ENCODE results near the gene CIZ1. TPM values are rescaled to one million over a fixed set of nuclear protein-coding genes. Genes with fewer than 3 reads are reported as not detected.
"Not testable (repeated sequence)": the region's sequence is repeated elsewhere in the genome, so short reads cannot be mapped to it uniquely, and the experiment has no call there.

CIZ1 gene
- polyA plus RNA-seq, 4 donors, result 44.5 to 88.1 (median 47.8) TPM

DNA sequence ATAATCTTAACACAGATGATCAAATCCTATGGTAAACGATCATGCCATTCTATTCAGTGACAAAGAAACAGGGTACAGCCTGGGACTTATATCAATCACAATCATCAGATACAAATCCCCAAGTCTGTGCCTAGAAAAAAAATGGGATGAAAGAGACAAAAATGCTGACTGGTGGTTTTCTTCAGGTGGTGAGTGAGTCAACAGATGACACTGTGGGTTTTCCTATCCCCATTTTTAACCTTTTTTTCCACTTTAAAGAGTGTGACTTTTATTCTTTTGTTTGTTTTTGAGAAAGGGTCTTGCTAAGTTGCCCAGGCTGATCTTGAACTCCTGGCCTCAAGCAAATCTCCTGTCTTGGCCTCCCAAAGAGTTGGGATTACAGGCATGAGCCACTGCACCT, 3.2 kb downstream of the CIZ1 start:
- no peaks in the 10 kb centered on the region for H3K9me3 ChIP-seq (ENCODE audit: control insufficient read depth in 2 of 2, insufficient read depth in 1 of 2, low read depth in 1 of 2, low read length in 1 of 2)
- H3K27me3 ChIP-seq (ENCODE audit: control insufficient read depth in 3 of 3, insufficient read depth in 3 of 3, low read length in 3 of 3), result no peaks in the 10 kb centered on the region
- H3K27ac ChIP-seq (ENCODE audit: low read depth in 1 of 3, low read length in 2 of 3), result no peak overlapping the region
- 58 to 70% (median 59%) methylated on average over 1 of the region's 1 CpG for WGBS, 3 donors
- H3K4me1 ChIP-seq (ENCODE audit: control insufficient read depth in 3 of 3, insufficient read depth in 2 of 3, low read depth in 1 of 3, low read length in 2 of 3), result peaks cover 0 to 14% (median 4%) of the 10 kb centered on the region in 3 donors
- H3K36me3 ChIP-seq (ENCODE audit: control insufficient read depth in 3 of 3, insufficient read depth in 2 of 3, low read depth in 1 of 3, low read length in 3 of 3), result peaks cover 0 to 60% (median 4%) of the 10 kb centered on the region in 3 donors
- DNase-seq (no peak), FAIRE-seq (no peak)
- H3K4me3 ChIP-seq (ENCODE audit: low read depth in 1 of 3, low read length in 3 of 3), result no peak overlapping the region

DNA sequence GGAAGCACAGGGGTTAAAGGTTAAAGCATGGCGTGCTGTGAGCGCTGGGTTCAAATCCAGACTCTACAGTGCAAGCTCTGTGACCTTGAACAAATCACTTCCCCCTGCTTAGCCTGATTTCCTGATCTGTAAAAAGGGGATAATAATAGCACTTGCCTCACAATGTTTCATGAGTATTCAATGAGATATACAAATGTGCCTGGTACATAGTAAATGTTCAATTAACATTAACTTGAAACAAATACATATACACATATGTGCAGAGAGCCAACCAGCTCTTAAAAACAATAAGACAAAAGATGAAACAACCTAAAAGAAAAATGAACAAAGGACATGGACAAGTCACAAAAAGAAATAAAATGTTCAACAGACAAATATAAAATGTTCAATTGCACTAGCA, 4.0 kb downstream of the CIZ1 start:
- peaks cover 0 to 68% (median 4%) of the 10 kb centered on the region in 3 donors for H3K36me3 ChIP-seq (ENCODE audit: control insufficient read depth in 3 of 3, insufficient read depth in 2 of 3, low read depth in 1 of 3, low read length in 3 of 3)
- WGBS, 3 donors, result 86 to 97% (median 96%) methylated on average over 2 of the region's 2 CpGs
- peaks cover 0 to 10% (median 4%) of the 10 kb centered on the region in 3 donors for H3K4me1 ChIP-seq (ENCODE audit: control insufficient read depth in 3 of 3, insufficient read depth in 2 of 3, low read depth in 1 of 3, low read length in 2 of 3)
- H3K27me3 ChIP-seq (ENCODE audit: control insufficient read depth in 3 of 3, insufficient read depth in 3 of 3, low read length in 3 of 3), result no peaks in the 10 kb centered on the region
- H3K4me3 ChIP-seq (ENCODE audit: low read depth in 1 of 3, low read length in 3 of 3), result no peak overlapping the region
- no peaks in the 10 kb centered on the region for H3K9me3 ChIP-seq (ENCODE audit: control insufficient read depth in 2 of 2, insufficient read depth in 1 of 2, low read depth in 1 of 2, low read length in 1 of 2)
- no peak overlapping the region for H3K27ac ChIP-seq (ENCODE audit: low read depth in 1 of 3, low read length in 2 of 3)
- DNase-seq (no peak), FAIRE-seq (no peak)

DNA sequence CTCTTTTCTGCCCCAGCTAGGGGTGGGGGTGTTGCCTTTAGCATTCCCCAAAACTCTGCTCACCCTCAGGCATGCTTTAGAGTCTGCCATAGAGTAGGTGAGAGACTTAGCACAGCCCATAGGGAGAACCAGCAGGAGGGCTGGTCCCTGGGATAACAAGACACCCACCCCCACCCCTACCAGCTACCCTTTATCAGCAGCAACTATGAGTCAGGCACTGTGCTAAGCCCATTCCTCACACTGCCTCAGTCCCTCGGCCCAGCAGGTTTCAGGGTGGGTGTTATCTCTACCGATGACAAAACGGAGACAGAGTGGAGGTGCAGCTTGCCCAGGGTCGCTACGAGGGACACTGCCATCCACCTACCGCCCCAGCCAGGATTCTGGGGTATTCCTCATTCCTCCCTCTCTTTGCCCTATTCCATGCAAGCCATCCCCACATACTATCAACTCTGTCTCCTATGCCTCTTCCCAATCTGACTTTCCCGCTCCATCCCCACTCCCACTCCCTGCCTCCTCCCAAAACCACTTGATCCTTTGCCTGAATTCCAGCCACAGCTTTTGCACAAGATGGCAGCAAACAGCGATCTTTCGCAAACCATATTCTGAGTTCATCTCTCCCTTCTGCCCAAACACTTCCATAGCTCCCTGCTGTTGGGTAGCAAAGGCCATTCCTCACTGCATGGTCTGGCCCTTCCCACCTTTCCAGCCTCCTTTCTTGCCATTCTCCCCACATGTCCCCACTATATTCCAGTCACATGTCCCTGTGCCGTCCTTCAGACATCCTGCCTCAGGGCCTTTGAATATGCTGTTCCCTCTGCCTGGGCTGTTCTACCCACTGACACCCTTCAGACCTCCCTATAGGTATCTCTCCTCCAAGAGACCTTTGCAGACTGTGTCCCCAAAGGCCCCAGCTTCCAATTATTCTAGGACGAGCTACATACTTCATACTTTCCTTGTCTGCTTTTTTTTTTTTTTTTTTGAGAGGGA, 5.1 kb downstream of the CIZ1 start:
- Histone ChIP-seq H3K4me3 (ENCODE audit: low read depth in 1 of 3, low read length in 3 of 3) (no peak overlapping the region), H3K27ac (ENCODE audit: low read depth in 1 of 3, low read length in 2 of 3) (no peak overlapping the region), H3K9me3 (ENCODE audit: control insufficient read depth in 2 of 2, insufficient read depth in 1 of 2, low read depth in 1 of 2, low read length in 1 of 2) (no peaks in the 10 kb centered on the region), H3K36me3 (ENCODE audit: control insufficient read depth in 3 of 3, insufficient read depth in 2 of 3, low read depth in 1 of 3, low read length in 3 of 3) (peaks cover 0 to 72% (median 4%) of the 10 kb centered on the region in 3 donors), H3K4me1 (ENCODE audit: control insufficient read depth in 3 of 3, insufficient read depth in 2 of 3, low read depth in 1 of 3, low read length in 2 of 3) (peaks cover 0 to 10% (median 4%) of the 10 kb centered on the region in 3 donors), H3K27me3 (ENCODE audit: control insufficient read depth in 3 of 3, insufficient read depth in 3 of 3, low read length in 3 of 3) (no peaks in the 10 kb centered on the region)
- FAIRE-seq, result no peak
- no peak for DNase-seq
- 92 to 98% (median 97%) methylated on average over 11 of the region's 11 CpGs for WGBS, 3 donors

DNA sequence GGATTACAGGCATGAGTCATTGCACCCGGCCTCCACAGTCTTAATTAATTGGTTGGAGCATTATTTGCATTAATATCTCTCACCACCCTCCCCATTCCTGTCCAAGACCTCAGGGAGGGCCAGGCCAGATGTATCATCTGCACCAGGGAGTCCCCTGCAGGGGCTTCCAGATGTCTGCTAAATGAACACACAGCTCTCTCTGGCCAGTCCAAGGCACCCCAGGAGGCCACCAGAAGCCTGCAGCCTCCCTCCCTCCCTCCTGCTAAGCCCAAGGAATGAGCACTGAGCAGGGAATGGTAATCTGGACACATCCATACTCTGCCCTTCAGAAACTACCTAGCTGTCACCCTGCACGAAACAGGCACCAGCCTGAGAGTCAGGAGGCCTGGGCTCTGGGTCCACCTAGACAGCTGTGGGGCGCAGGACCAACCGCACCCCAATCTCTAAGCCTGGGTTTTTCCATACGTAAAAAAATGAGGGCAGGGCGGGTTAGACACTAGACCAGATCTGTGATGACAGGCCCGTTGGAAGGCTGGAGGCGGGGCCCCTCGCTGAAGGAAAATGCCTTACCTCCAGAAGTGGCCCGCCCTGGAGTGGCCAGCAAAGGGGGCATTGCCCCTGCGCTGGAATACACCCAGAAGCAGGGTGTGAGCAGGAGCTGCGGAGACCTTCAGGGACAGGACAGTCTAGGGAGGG, 8.3 kb downstream of the CIZ1 start:
- H3K36me3 ChIP-seq (ENCODE audit: control insufficient read depth in 3 of 3, insufficient read depth in 2 of 3, low read depth in 1 of 3, low read length in 3 of 3), result peaks cover 16 to 80% (median 23%) of the 10 kb centered on the region in 3 donors
- DNase-seq (no peak), FAIRE-seq (no peak)
- no peak overlapping the region for H3K4me3 ChIP-seq (ENCODE audit: low read depth in 1 of 3, low read length in 3 of 3)
- no peaks in the 10 kb centered on the region for H3K4me1 ChIP-seq (ENCODE audit: control insufficient read depth in 3 of 3, insufficient read depth in 2 of 3, low read depth in 1 of 3, low read length in 2 of 3)
- no peak overlapping the region for H3K27ac ChIP-seq (ENCODE audit: low read depth in 1 of 3, low read length in 2 of 3)
- 92 to 95% (median 95%) methylated on average over 12 of the region's 12 CpGs for WGBS, 3 donors
- H3K27me3 ChIP-seq (ENCODE audit: control insufficient read depth in 3 of 3, insufficient read depth in 3 of 3, low read length in 3 of 3), result no peaks in the 10 kb centered on the region
- peaks cover 0 to 7% of the 10 kb centered on the region in 2 donors for H3K9me3 ChIP-seq (ENCODE audit: control insufficient read depth in 2 of 2, insufficient read depth in 1 of 2, low read depth in 1 of 2, low read length in 1 of 2)

DNA sequence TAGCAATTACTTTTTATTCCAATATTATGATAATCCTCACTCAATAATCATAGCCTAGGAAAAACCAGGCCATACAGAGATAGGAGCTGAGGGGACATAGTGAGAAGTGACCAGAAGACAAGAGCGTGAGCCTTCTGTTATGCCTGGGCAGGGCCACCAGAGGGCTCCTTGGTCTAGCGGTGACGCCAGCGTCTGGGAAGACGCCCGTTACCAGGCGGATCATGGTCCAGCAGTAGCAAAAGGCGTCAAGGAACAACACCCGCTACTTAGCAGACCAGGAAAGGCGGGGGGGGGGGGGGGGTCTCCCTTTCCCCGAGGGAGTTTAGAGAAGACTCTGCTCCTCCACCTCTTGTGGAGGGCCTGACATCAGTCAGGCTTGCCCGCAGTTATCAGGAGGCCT, 9.9 kb downstream of the CIZ1 start:
- not testable (repeated sequence) for H3K4me1 ChIP-seq (ENCODE audit: control insufficient read depth in 3 of 3, insufficient read depth in 2 of 3, low read depth in 1 of 3, low read length in 2 of 3); DNase-seq; H3K27ac ChIP-seq (ENCODE audit: low read depth in 1 of 3, low read length in 2 of 3); H3K4me3 ChIP-seq (ENCODE audit: low read depth in 1 of 3, low read length in 3 of 3); FAIRE-seq; H3K27me3 ChIP-seq (ENCODE audit: control insufficient read depth in 3 of 3, insufficient read depth in 3 of 3, low read length in 3 of 3); H3K9me3 ChIP-seq (ENCODE audit: control insufficient read depth in 2 of 2, insufficient read depth in 1 of 2, low read depth in 1 of 2, low read length in 1 of 2)
- WGBS, 3 donors, result 59 to 93% (median 70%) methylated on average over 10 to 12 of the region's 12 CpGs
- peaks cover 18 to 87% (median 25%) of the 10 kb centered on the region in 3 donors for H3K36me3 ChIP-seq (ENCODE audit: control insufficient read depth in 3 of 3, insufficient read depth in 2 of 3, low read depth in 1 of 3, low read length in 3 of 3)

DNA sequence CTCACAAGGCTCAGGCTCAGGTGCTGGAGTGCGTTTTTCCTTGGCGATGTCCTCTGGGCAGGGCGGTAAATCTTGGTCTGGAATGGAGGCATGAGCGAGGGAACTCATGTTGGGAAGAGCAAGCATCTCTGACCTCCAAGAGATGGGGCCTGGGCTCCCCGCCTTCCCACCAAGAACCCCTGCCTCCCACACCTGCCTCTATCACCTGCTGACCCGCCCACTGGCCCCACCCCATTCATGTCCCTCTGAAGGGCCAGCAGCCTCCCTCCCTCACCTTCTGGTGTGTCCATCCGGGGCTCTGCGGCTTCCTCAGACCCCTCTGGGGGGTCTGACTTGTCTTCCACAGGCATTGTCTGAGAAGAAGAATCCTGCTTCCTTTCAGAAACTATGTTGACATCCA, 10.9 kb downstream of the CIZ1 start:
- no peak overlapping the region for H3K27ac ChIP-seq (ENCODE audit: low read depth in 1 of 3, low read length in 2 of 3)
- H3K4me1 ChIP-seq (ENCODE audit: control insufficient read depth in 3 of 3, insufficient read depth in 2 of 3, low read depth in 1 of 3, low read length in 2 of 3), result no peaks in the 10 kb centered on the region
- no peak overlapping the region for H3K4me3 ChIP-seq (ENCODE audit: low read depth in 1 of 3, low read length in 3 of 3)
- DNase-seq (no peak), FAIRE-seq (no peak)
- whole genome bisulfite sequencing, 3 donors, result 95 to 99% (median 96%) methylated on average over 8 of the region's 8 CpGs
- no peaks in the 10 kb centered on the region for H3K27me3 ChIP-seq (ENCODE audit: control insufficient read depth in 3 of 3, insufficient read depth in 3 of 3, low read length in 3 of 3)
- H3K36me3 ChIP-seq (ENCODE audit: control insufficient read depth in 3 of 3, insufficient read depth in 2 of 3, low read depth in 1 of 3, low read length in 3 of 3), result peaks cover 18 to 87% (median 29%) of the 10 kb centered on the region in 3 donors
- H3K9me3 ChIP-seq (ENCODE audit: control insufficient read depth in 2 of 2, insufficient read depth in 1 of 2, low read depth in 1 of 2, low read length in 1 of 2), result peaks cover 0 to 7% of the 10 kb centered on the region in 2 donors

DNA sequence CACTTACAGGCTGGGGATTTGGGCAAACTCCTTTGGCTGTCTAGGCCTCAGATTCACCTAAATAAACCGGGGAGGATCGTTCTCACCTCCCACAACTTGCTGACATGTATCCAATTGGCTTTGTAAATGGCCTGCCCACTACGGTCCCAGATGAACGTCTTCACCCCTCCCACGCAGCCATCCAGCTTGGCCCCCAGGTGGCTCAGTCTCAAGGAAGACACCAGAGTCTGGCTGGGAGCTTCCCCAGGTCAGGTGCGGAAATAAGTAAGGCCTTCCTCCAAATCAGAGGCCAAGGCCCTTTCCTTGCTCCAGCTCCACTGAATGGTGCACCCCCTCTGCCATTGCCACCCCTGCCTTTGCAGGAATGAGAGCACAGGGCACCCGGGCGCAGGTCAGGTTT, 11.4 kb downstream of the CIZ1 start:
- FAIRE-seq, result no peak
- H3K4me1 ChIP-seq (ENCODE audit: control insufficient read depth in 3 of 3, insufficient read depth in 2 of 3, low read depth in 1 of 3, low read length in 2 of 3), result no peaks in the 10 kb centered on the region
- peaks cover 18 to 85% (median 29%) of the 10 kb centered on the region in 3 donors for H3K36me3 ChIP-seq (ENCODE audit: control insufficient read depth in 3 of 3, insufficient read depth in 2 of 3, low read depth in 1 of 3, low read length in 3 of 3)

DNA sequence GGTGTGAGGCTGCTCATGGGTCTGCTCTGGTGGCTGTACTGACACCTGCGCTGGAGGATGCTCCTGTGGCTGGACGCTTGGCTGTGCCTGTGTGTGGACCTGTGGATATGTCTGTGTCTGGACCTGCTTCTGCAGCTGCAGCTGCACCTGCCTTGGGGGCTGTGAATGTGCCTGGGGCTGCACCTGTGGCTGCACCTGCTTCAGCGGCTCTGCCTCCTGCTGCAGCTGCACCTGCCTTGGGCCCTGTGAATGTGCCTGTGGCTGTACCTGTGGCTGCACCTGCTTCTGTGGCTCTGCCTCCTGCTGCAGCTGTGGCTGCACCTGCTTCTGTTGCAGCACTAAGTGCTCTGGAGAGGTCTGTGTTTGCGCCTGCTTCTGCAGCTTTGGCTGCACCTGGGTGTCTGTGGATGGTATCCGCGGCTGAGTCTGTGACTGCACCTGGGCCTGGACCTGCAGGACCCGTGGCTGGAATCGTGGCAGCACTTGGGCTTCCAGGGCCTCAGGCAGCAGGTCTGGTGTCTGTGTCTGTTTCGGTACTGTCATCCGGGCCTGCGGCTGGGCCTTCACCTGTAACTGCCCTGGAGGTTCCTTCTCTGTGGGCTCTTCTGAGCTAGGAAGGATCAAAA, 12.5 kb downstream of the CIZ1 start:
- H3K4me3 ChIP-seq (ENCODE audit: low read depth in 1 of 3, low read length in 3 of 3), result no peak overlapping the region
- peaks cover 0 to 7% of the 10 kb centered on the region in 2 donors for H3K9me3 ChIP-seq (ENCODE audit: control insufficient read depth in 2 of 2, insufficient read depth in 1 of 2, low read depth in 1 of 2, low read length in 1 of 2)
- DNase-seq, result no peak
- H3K36me3 ChIP-seq (ENCODE audit: control insufficient read depth in 3 of 3, insufficient read depth in 2 of 3, low read depth in 1 of 3, low read length in 3 of 3), result peaks cover 20 to 87% (median 30%) of the 10 kb centered on the region in 3 donors
- FAIRE-seq, result no peak
- WGBS, 3 donors, result 97 to 100% (median 97%) methylated on average over 11 of the region's 11 CpGs
- H3K27ac ChIP-seq (ENCODE audit: low read depth in 1 of 3, low read length in 2 of 3), result no peak overlapping the region
- no peaks in the 10 kb centered on the region for H3K4me1 ChIP-seq (ENCODE audit: control insufficient read depth in 3 of 3, insufficient read depth in 2 of 3, low read depth in 1 of 3, low read length in 2 of 3)
- no peaks in the 10 kb centered on the region for H3K27me3 ChIP-seq (ENCODE audit: control insufficient read depth in 3 of 3, insufficient read depth in 3 of 3, low read length in 3 of 3)

More for the DNA sequence above, 11.4 kb downstream of the CIZ1 start:
- no peak overlapping the region for H3K27ac ChIP-seq (ENCODE audit: low read depth in 1 of 3, low read length in 2 of 3)
- peaks cover 0 to 7% of the 10 kb centered on the region in 2 donors for H3K9me3 ChIP-seq (ENCODE audit: control insufficient read depth in 2 of 2, insufficient read depth in 1 of 2, low read depth in 1 of 2, low read length in 1 of 2)
- WGBS, 3 donors, result 96 to 99% (median 98%) methylated on average over 8 of the region's 8 CpGs
- no peak for DNase-seq
- H3K4me3 ChIP-seq (ENCODE audit: low read depth in 1 of 3, low read length in 3 of 3), result no peak overlapping the region
- no peaks in the 10 kb centered on the region for H3K27me3 ChIP-seq (ENCODE audit: control insufficient read depth in 3 of 3, insufficient read depth in 3 of 3, low read length in 3 of 3)
